Body of pancreas (tissue), 4 donors: ENCODE measurements around the gene CRNN. TPM values are rescaled to one million over a fixed set of nuclear protein-coding genes. Genes with fewer than 3 reads are reported as not detected.
A peak's percentile ranks its signal among the peaks of the same experiment; 100 is the strongest.

Source experiments
- ATAC-seq: fragments of 150-250 bp; one replicate; pipeline ENCODE4 v1.9.1; 2016
- DNase-seq, 4 donors: peaks; one replicate each; pipeline ENCODE4 v3.0.0-alpha.2; 2019
- H3K27ac ChIP-seq, 4 donors: fragments of 200-600 bp; sonication (generic); 1 replicate in 3 of 4; 2 replicates in 1 of 4; pipeline versions ENCODE4 v1.5.1 to v1.6.1; 2016 to 2019; ENCODE audit warnings: mild to moderate bottlenecking in 1 of 4, mixed read lengths in 1 of 4, moderate library complexity in 1 of 4
- H3K27me3 ChIP-seq, 2 donors: fragments of 200-600 bp; sonication (generic); one replicate each; pipeline ENCODE4 v1.6.0; 2016; ENCODE audit warnings: mild to moderate bottlenecking in 1 of 2
- H3K36me3 ChIP-seq, 2 donors: fragments of 200-600 bp; sonication (generic); replicated peaks in 1 of 2; 2 replicates each; pipeline ENCODE4 v1.5.1; 2016; ENCODE audit warnings: low read depth in 2 of 2; ENCODE audit not compliant: insufficient read depth in 1 of 2
- H3K4me1 ChIP-seq: fragments of 200-600 bp; sonication (generic); one replicate; pipeline ENCODE4 v1.6.0; 2016
- H3K4me3 ChIP-seq, 2 donors: fragments of 200-600 bp; sonication (generic); 1 replicate in 1 of 2; 2 replicates in 1 of 2; pipeline ENCODE4 v1.5.1; 2016 to 2019
- H3K9me3 ChIP-seq, 3 donors: fragments of 200-600 bp; sonication (generic); 1 replicate in 2 of 3; 2 replicates in 1 of 3; pipeline ENCODE4 v1.5.1; 2016
- CTCF ChIP-seq, 7 experiments: fragments of 450-650 bp in 4 of 7; fragments of 200-600 bp in 3 of 7; sonication (generic) in 3 of 7; IDR thresholded peaks; one replicate each; pipeline ENCODE4 v1.5.1; 2016 to 2019; ENCODE audit warnings: antibody characterized with exemption in 7 of 7
- POLR2A ChIP-seq, 3 donors: fragments of 450-650 bp; IDR thresholded peaks; one replicate each; pipeline ENCODE4 v1.6.1; 2016; ENCODE audit warnings: antibody characterized with exemption in 3 of 3, mild to moderate bottlenecking in 2 of 3
- WGBS, 2 donors: methylation state at CpG; one replicate each; pipeline ENCODE4 v1.1.5; 2017; 5-methylcytosine and 5-hydroxymethylcytosine counted together
- intact Hi-C: fragments of 100-400 bp; cut with DNase I; formaldehyde crosslinking; loops from one replicate; pipeline ENCODE4 v1.15.1; 2023
- total RNA-seq, 2 donors: library from RNA; depleted of rRNA; stranded (reverse); fragments of >200 nt; gene quantifications; one replicate each; pipeline ENCODE4 v1.1.0, GENCODE V29; 2016

The CRNN gene
- total RNA-seq, 2 donors from 2014 or later: not detected

GRCh38 chr1:152459596-152460528, 45.8 kb upstream of the CRNN start:
- Histone ChIP-seq H3K9me3 (no peaks in the 10 kb centered on the region), H3K4me3 (no peak overlapping the region), H3K36me3 (no peaks in the 10 kb centered on the region), H3K27ac (no peak overlapping the region), H3K27me3 (no peaks in the 10 kb centered on the region), H3K4me1 (no peaks in the 10 kb centered on the region)
- TF ChIP-seq CTCF (IDR thresholded peaks at IDR 0.05) (peak; percentile 45 to 77 (median 63)), POLR2A (IDR thresholded peaks at IDR 0.05) (no peak)
- DNase-seq (peak; percentile 70 to 77 (median 75)), ATAC-seq (peak; percentile 68)
- intact Hi-C loops: loop anchor here (10.0 kb wide), 2 partner anchors 275 to 315 kb away; no protein-coding TSS in a partner anchor
- 47 to 52% methylated on average over 8 of the region's 8 CpGs for WGBS, 2 donors

GRCh38 chr1:152458384-152459185, 44.5 kb upstream of the CRNN start:
- ATAC-seq: peak; percentile 81
- Histone ChIP-seq H3K9me3 (no peaks in the 10 kb centered on the region), H3K27ac (no peak overlapping the region), H3K4me1 (no peaks in the 10 kb centered on the region), H3K4me3 (no peak overlapping the region), H3K36me3 (no peaks in the 10 kb centered on the region), H3K27me3 (no peaks in the 10 kb centered on the region)
- intact Hi-C loops: loop anchor here (10.0 kb wide), 2 partner anchors 274 to 314 kb away; no protein-coding TSS in a partner anchor
- WGBS, 2 donors: 28 to 29% methylated on average over 11 of the region's 11 CpGs
- TF ChIP-seq CTCF (IDR thresholded peaks at IDR 0.05) (peak; percentile 81 to 96 (median 92)), POLR2A (IDR thresholded peaks at IDR 0.05) (no peak)
- DNase-seq: peak; percentile 80 to 88 (median 82)

- WGBS, 2 donors: 35 to 74% methylated on average over 2 of the region's 2 CpGs
- Histone ChIP-seq H3K4me3 (no peak overlapping the region), H3K4me1 (no peaks in the 10 kb centered on the region), H3K27ac (no peak overlapping the region), H3K9me3 (no peaks in the 10 kb centered on the region), H3K36me3 (no peaks in the 10 kb centered on the region), H3K27me3 (no peaks in the 10 kb centered on the region)
- ATAC-seq: no peak
- no peak for DNase-seq
- intact Hi-C loops: loop anchor here (10.0 kb wide), 2 partner anchors 273 to 313 kb away; no protein-coding TSS in a partner anchor
- TF ChIP-seq CTCF (IDR thresholded peaks at IDR 0.05): no peak
- TF ChIP-seq POLR2A (IDR thresholded peaks at IDR 0.05): no peak
Measured at GRCh38 chr1:152457561-152457960, 43.5 kb upstream of the CRNN start.

GRCh38 chr1:152457071-152457470, 43.0 kb upstream of the CRNN start:
- Histone ChIP-seq H3K9me3 (no peaks in the 10 kb centered on the region), H3K27me3 (no peaks in the 10 kb centered on the region), H3K27ac (no peak overlapping the region), H3K36me3 (no peaks in the 10 kb centered on the region), H3K4me1 (no peaks in the 10 kb centered on the region), H3K4me3 (no peak overlapping the region)
- DNase-seq (no peak), ATAC-seq (no peak)
- intact Hi-C loops: loop anchor here (10.0 kb wide), 2 partner anchors 272 to 312 kb away; no protein-coding TSS in a partner anchor
- no peak for TF ChIP-seq CTCF (IDR thresholded peaks at IDR 0.05)
- 63 to 82% methylated on average over 1 of the region's 1 CpG for WGBS, 2 donors
